Measurements from ENCODE around the gene NPBWR2.

NPBWR2 gene

GRCh38 chr20:64055396-64055892 is 51.9 kb downstream of the NPBWR2 start (continued):
- TF ChIP-seq ZNF18 (tag by site-specific recombination; IDR thresholded peaks at IDR 0.05) (no peak), SCRT2 (tag by site-specific recombination; IDR thresholded peaks at IDR 0.05) (no peak), SP7 (tag by site-specific recombination; IDR thresholded peaks at IDR 0.05) (no peak), ZNF571 (tag by site-specific recombination; IDR thresholded peaks at IDR 0.05) (no peak), ZNF416 (tag by site-specific recombination; IDR thresholded peaks at IDR 0.05) (no peak), ZNF660 (tag by site-specific recombination; IDR thresholded peaks at IDR 0.05) (no peak), ZNF449 (tag by site-specific recombination; IDR thresholded peaks at IDR 0.05) (no peak), ZNF580 (tag by site-specific recombination; IDR thresholded peaks at IDR 0.05) (no peak), ZNF510 (tag by site-specific recombination; IDR thresholded peaks at IDR 0.05; ENCODE audit: insufficient replicate concordance) (no peak)

GRCh38 chr20:64053841-64054661 is 53.3 kb downstream of the NPBWR2 start:
- POLR2A ChIA-PET, result interaction anchor here (0.8 to 2.2 kb wide), 6 partner anchors 9 to 480 kb away, joined by 3 to 16 read pairs (median 4); partner anchors contain the start of genes HELZ2, PRPF6, TCEA2 and UCKL1
- no peaks in the 10 kb centered on the region for H3K9me3 ChIP-seq (ENCODE audit: control insufficient read depth, insufficient read depth, low read depth, low read length)
- CTCF ChIA-PET, result interaction anchor here (0.6 to 3.0 kb wide), 9 partner anchors 10 to 335 kb away, joined by 3 to 19 read pairs (median 4); partner anchors contain the start of genes C20orf204 and PRPF6
- no peak overlapping the region for H3K4me3 ChIP-seq (ENCODE audit: low read depth, low read length)
- no peaks in the 10 kb centered on the region for H3K36me3 ChIP-seq (ENCODE audit: control insufficient read depth in 2 of 2, insufficient read depth in 1 of 2, low read length in 2 of 2)
- H3K4me1 ChIP-seq (ENCODE audit: control insufficient read depth, insufficient read depth, low read length), result peaks cover 6% of the 10 kb centered on the region
- no peak overlapping the region for H3K27ac ChIP-seq (ENCODE audit: extremely low read depth, low read depth, low read length)
- 0 out of 2 replicates have a peak, but pooled peaks have one; percentile 38 for TF ChIP-seq KLF1 (tag by site-specific recombination; IDR thresholded peaks at IDR 0.05)
- no peak for TF ChIP-seq ZNF26 (tag by site-specific recombination; IDR thresholded peaks at IDR 0.05)
- TF ChIP-seq HIC1 (tag by site-specific recombination; IDR thresholded peaks at IDR 0.05), result 0 out of 2 replicates have a peak, but pooled peaks have one; percentile 19
- peak; percentile 57; the same call in 1 of the 2 replicates for TF ChIP-seq GLIS2 (tag by site-specific recombination; IDR thresholded peaks at IDR 0.05)
- TF ChIP-seq ZBTB8A (tag by site-specific recombination; IDR thresholded peaks at IDR 0.05), result peak; percentile 44; the same call in 1 of the 2 replicates
- no peak for TF ChIP-seq ZBTB26 (tag by site-specific recombination; optimal IDR thresholded peaks at IDR 0.05)
- TF ChIP-seq PATZ1 (tag by site-specific recombination; IDR thresholded peaks at IDR 0.05), result peak; percentile 18; the same call in 1 of the 2 replicates
- TF ChIP-seq ZBTB48 (tag by site-specific recombination; IDR thresholded peaks at IDR 0.05), result peak; percentile 54; the same call in 1 of the 2 replicates
- 0 out of 2 replicates have a peak, but pooled peaks have one; percentile 4 for TF ChIP-seq ZBTB10 (tag by site-specific recombination; IDR thresholded peaks at IDR 0.05)
- TF ChIP-seq ZNF701 (tag by site-specific recombination; IDR thresholded peaks at IDR 0.05), result no peak
